Fibroblast of lung (primary cell): ENCODE data around the gene TBL1XR1. TPM values are rescaled to one million over a fixed set of nuclear protein-coding genes. Genes with fewer than 3 reads are reported as not detected.

Experiments used
- DNase-seq, 2 donors: peaks; one replicate each; pipeline versions ENCODE4 v3.0.0 to v3.0.0-alpha.2; 2010; ENCODE audit warnings: low read depth in 2 of 2
- H2AFZ ChIP-seq: 2 replicates; pipeline ENCODE4 v1.5.1; 2012; ENCODE audit warnings: low read length, control low read depth, inconsistent platforms
- H3K27ac ChIP-seq: 2 replicates; pipeline ENCODE4 v1.5.1; 2011; ENCODE audit warnings: low read length, control low read depth; ENCODE audit not compliant: insufficient read depth
- H3K27me3 ChIP-seq: 2 replicates; pipeline ENCODE4 v1.5.1; 2011; ENCODE audit warnings: mild to moderate bottlenecking, low read length; ENCODE audit not compliant: control insufficient read depth, insufficient read depth
- H3K36me3 ChIP-seq: 2 replicates; pipeline ENCODE4 v1.5.1; 2011; ENCODE audit warnings: low read length; ENCODE audit not compliant: control insufficient read depth, insufficient read depth
- H3K4me1 ChIP-seq: 2 replicates; pipeline ENCODE4 v1.5.1; 2011; ENCODE audit warnings: low read length; ENCODE audit not compliant: control insufficient read depth, insufficient read depth; ENCODE audit errors: extremely low read depth
- H3K4me2 ChIP-seq: 2 replicates; pipeline ENCODE4 v1.5.1; 2011; ENCODE audit warnings: low read length, control low read depth; ENCODE audit not compliant: insufficient read depth; ENCODE audit errors: extremely low read depth
- H3K4me3 ChIP-seq, 4 experiments: fragments of 200-600 bp in 1 of 4; sonication (generic) in 1 of 4; replicated peaks in 1 of 4; 2 replicates each; pipeline ENCODE4 v1.5.1; 2011 to 2016; ENCODE audit warnings: low read length in 4 of 4, low read depth in 3 of 4, mild to moderate bottlenecking in 3 of 4, control low read depth in 2 of 4, inconsistent platforms in 1 of 4, mixed read lengths in 1 of 4; ENCODE audit not compliant: insufficient read depth in 1 of 4; ENCODE audit errors: control extremely low read depth in 1 of 4
- H3K79me2 ChIP-seq: 2 replicates; pipeline ENCODE4 v1.5.1; 2012; ENCODE audit warnings: mild to moderate bottlenecking, low read length, inconsistent platforms; ENCODE audit not compliant: control insufficient read depth, insufficient read depth
- H3K9ac ChIP-seq: 2 replicates; pipeline ENCODE4 v1.5.1; 2011; ENCODE audit warnings: mild to moderate bottlenecking, low read length, control low read depth; ENCODE audit not compliant: insufficient read depth
- H3K9me3 ChIP-seq: 2 replicates; pipeline ENCODE4 v1.5.1; 2012; ENCODE audit warnings: low read depth, low read length; ENCODE audit not compliant: control insufficient read depth, insufficient read depth
- H4K20me1 ChIP-seq: 2 replicates; pipeline ENCODE4 v1.5.1; 2011; ENCODE audit warnings: low read length; ENCODE audit not compliant: control insufficient read depth, insufficient read depth; ENCODE audit errors: extremely low read depth
- EZH2 ChIP-seq: IDR thresholded peaks from 2 replicates; pipeline ENCODE4 v1.5.1; 2012; ENCODE audit warnings: low read length, control low read depth, mild to moderate bottlenecking; ENCODE audit errors: missing control alignments
- polyA plus RNA-seq, 2 donors: library from polyadenylated mRNA; depleted of rRNA in 1 of 2; stranded (reverse) in 1 of 2; unstranded in 1 of 2; fragments of >200 nt; gene quantifications; 2 replicates each; pipeline ENCODE4 v1.2.1, GENCODE V29; 2011 to 2012; ENCODE audit warnings: missing spikeins in 1 of 2
- total RNA-seq: library from RNA; depleted of rRNA; stranded (reverse); fragments of >200 nt; gene quantifications from 2 replicates; pipeline ENCODE4 v1.2.1, GENCODE V29; 2014
- TF ChIP-seq, protein P1 (sequence below), 2 donors: IDR thresholded peaks in 1 of 2; conservative IDR thresholded peaks in 1 of 2; 1 replicate in 1 of 2; 2 replicates in 1 of 2; pipeline ENCODE4 v1.5.1; 2011 to 2012; ENCODE audit warnings: low read length in 2 of 2, control low read depth in 1 of 2, inconsistent platforms in 1 of 2, low read depth in 1 of 2, mild to moderate bottlenecking in 1 of 2

Gene TBL1XR1
- total and polyA plus RNA-seq, 2 donors (not counting 1 experiment from before 2014, with no cell fraction given): 115 to 369 TPM

DNA sequence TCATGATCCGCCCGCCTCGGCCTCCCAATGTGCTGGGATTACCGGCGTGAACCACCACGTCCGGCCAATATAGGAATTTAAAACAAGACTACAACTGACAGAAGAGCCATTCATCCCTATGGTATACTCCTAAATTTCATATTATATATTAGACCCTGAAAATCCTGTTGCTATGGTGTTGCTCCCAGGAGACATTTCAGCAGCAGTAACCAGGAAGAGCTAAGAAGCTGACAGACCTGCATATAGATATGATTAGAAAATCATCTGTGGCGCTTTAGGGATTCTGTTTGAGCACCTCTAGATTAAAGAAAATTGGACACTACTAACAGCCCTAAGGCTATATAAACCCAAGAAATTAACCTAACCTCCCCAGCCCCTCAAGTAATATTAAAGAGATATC lies 38.8 kb downstream of the TBL1XR1 start:
- no peaks in the 10 kb centered on the region for H3K36me3 ChIP-seq
- H2AFZ ChIP-seq: no peak overlapping the region
- no peaks in the 10 kb centered on the region for H3K9me3 ChIP-seq
- no peaks in the 10 kb centered on the region for H3K4me1 ChIP-seq
- no peak overlapping the region for H3K27ac ChIP-seq
- H3K9ac ChIP-seq: no peak overlapping the region
- H3K27me3 ChIP-seq: no peaks in the 10 kb centered on the region
- H4K20me1 ChIP-seq: peaks cover 1% of the 10 kb centered on the region
- no peak overlapping the region for H3K4me3 ChIP-seq
- TF ChIP-seq EZH2: no peak
- TF ChIP-seq, protein P1, sequence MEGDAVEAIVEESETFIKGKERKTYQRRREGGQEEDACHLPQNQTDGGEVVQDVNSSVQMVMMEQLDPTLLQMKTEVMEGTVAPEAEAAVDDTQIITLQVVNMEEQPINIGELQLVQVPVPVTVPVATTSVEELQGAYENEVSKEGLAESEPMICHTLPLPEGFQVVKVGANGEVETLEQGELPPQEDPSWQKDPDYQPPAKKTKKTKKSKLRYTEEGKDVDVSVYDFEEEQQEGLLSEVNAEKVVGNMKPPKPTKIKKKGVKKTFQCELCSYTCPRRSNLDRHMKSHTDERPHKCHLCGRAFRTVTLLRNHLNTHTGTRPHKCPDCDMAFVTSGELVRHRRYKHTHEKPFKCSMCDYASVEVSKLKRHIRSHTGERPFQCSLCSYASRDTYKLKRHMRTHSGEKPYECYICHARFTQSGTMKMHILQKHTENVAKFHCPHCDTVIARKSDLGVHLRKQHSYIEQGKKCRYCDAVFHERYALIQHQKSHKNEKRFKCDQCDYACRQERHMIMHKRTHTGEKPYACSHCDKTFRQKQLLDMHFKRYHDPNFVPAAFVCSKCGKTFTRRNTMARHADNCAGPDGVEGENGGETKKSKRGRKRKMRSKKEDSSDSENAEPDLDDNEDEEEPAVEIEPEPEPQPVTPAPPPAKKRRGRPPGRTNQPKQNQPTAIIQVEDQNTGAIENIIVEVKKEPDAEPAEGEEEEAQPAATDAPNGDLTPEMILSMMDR (conservative IDR thresholded peaks at IDR 0.05 in 1 of 2, IDR thresholded peaks at IDR 0.05 in 1 of 2; ENCODE audit: low read depth in 1 of 2, low read length in 2 of 2): no peak
- H3K4me2 ChIP-seq: no peak overlapping the region
- peaks cover 80% of the 10 kb centered on the region for H3K79me2 ChIP-seq
- no peak for DNase-seq

DNA sequence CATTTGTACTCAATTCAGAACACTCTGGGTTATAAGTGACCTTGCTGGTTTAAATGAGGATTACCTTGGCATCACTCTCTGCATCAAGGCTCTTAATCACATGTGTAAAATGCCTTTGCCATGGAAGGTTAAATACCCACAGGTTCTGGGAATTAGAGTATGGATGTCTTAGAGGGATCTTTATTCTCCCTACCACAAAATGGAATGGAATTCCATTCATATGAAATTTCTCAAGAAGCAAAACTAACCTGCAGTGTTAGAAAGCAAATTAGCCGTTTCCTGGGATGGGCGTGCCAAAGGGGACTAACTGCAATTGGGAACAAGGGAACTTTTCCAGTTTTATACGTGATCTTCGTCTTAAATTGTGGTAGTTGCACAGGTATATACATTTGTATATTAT lies 39.8 kb downstream of the TBL1XR1 start:
- no peak overlapping the region for H3K9ac ChIP-seq
- TF ChIP-seq, protein P1 (conservative IDR thresholded peaks at IDR 0.05 in 1 of 2, IDR thresholded peaks at IDR 0.05 in 1 of 2; ENCODE audit: low read depth in 1 of 2, low read length in 2 of 2): no peak
- no peak for TF ChIP-seq EZH2
- H3K9me3 ChIP-seq: no peaks in the 10 kb centered on the region
- no peak overlapping the region for H3K4me3 ChIP-seq
- H3K4me2 ChIP-seq: no peak overlapping the region
- H3K36me3 ChIP-seq: no peaks in the 10 kb centered on the region
- no peaks in the 10 kb centered on the region for H3K4me1 ChIP-seq
- no peak for DNase-seq
- peaks cover 4% of the 10 kb centered on the region for H4K20me1 ChIP-seq
- no peak overlapping the region for H3K27ac ChIP-seq
- H3K27me3 ChIP-seq: no peaks in the 10 kb centered on the region
- no peak overlapping the region for H2AFZ ChIP-seq
- peaks cover 80% of the 10 kb centered on the region for H3K79me2 ChIP-seq

DNA sequence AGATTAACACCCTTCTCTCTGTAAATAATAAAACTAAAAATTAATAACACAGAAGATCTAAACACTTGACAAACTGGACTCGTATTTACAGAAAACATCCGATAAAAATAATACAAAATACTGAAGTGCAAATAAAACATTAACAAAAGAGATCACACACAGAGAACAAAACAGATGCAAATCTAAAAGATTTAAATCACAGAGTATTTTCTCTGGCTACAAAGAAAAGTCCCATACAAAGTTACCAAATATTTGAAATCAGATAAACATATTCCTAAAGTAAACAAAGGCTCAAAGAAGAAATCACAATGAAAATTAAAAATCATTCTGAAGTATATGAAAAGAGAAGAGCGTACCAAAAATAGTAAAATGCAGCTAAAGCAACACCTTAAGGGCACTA lies 42.5 kb downstream of the TBL1XR1 start:
- no peaks in the 10 kb centered on the region for H3K9me3 ChIP-seq
- H3K36me3 ChIP-seq: no peaks in the 10 kb centered on the region
- H3K4me3 ChIP-seq: no peak overlapping the region
- H3K4me1 ChIP-seq: peaks cover 12% of the 10 kb centered on the region
- no peaks in the 10 kb centered on the region for H3K27me3 ChIP-seq
- peaks cover 78% of the 10 kb centered on the region for H3K79me2 ChIP-seq
- no peak for DNase-seq
- no peak overlapping the region for H2AFZ ChIP-seq
- H3K27ac ChIP-seq: no peak overlapping the region
- TF ChIP-seq, protein P1 (conservative IDR thresholded peaks at IDR 0.05 in 1 of 2, IDR thresholded peaks at IDR 0.05 in 1 of 2; ENCODE audit: low read depth in 1 of 2, low read length in 2 of 2): no peak
- TF ChIP-seq EZH2: no peak
- peaks cover 8% of the 10 kb centered on the region for H4K20me1 ChIP-seq
- H3K9ac ChIP-seq: no peak overlapping the region
- no peak overlapping the region for H3K4me2 ChIP-seq
